Stimulated activated CD4-positive, alpha-beta T cell treated with anti-CD3 and anti-CD28 coated beads, Interleukin-1b, Interleukin-23, amount 100 ng/mL, for 24 hours (primary cell): ENCODE results near the gene ACSBG1.
"Not testable (repeated sequence)": the region's sequence is repeated elsewhere in the genome, so short reads cannot be mapped to it uniquely, and the experiment has no call there.

Source experiments
- DNase-seq, 4 experiments: peaks; one replicate each; pipeline ENCODE4 v3.0.0-alpha.2; 2020; ENCODE audit warnings: low read depth in 4 of 4, low spot score in 1 of 4

Gene ACSBG1

DNA sequence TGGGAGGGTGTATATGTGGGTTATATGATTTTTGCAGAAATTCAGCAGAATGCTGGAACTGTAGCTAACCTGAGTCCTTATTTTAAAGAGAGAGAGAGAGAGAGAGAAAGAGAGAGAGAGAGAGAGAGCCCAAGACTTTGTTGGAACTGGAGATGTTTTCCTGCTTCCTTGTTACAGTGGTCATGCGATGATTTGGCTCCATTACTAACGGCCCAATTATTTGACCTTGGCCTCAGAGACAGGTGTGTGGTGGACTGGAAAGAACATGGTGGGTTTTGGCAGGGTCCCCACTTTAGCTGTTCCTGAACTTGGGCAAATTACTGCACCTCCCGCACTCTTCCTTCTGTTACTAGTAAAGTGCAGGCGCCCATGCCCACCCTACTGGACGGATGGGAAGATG is 14.8 kb upstream of the ACSBG1 start:
- DNase-seq, result no peak

- DNase-seq, result no peak
Observed at GRCh38 chr15:78247911-78248310, 13.5 kb upstream of the ACSBG1 start.

DNA sequence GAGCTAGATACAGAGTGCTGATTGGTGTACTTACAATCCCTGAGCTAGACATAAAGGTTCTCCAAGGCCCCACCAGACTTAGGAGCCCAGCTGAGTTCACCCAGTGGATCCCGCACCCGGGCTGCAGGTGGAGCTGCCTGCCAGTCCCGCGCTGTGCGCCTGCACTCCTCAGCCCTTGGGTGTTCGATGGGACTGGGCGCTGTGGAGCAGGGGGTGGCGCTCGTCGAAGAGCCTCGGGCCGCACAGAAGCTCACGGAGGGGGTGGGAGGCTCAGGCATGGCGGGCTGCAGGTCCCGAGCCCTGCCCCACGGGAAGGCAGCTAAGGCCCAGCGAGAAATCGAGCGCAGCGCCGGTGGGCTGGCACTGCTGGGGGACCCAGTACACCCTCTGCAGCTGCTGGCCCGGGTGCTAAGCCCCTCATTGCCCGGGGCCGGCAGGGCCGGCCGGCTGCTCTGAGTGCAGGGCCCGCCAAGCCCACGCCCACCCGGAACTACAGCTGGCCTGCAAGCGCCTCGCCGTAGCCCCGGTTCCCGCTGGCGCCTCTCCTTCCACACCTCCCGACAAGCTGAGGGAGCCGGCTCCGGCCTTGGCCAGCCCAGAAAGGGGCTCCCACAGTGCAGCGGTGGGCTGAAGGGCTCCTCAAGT is 11.7 kb upstream of the ACSBG1 start:
- not testable (repeated sequence) for DNase-seq

DNA sequence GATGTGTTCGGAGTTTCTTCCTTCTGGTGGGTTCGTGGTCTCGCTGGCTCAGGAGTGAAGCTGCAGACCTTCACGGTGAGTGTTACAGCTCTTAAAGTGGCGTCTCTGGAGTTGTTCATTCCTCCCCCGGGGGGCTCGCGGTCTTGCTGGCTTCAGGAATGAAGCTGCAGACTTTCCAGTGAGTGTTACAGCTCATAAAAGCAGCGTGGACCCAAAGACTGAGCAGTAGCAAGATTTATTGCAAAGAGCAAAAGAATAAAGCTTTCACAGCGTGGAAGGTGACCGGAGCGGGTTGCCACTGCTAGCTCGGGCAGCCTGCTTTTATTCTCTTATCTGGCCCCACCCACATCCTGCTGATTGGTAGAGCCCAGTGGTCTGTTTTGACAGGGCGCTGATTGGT is 11.0 kb upstream of the ACSBG1 start:
- DNase-seq, result not testable (repeated sequence)

GRCh38 chr15:78244893-78245292 is 10.5 kb upstream of the ACSBG1 start:
- DNase-seq, result no peak

- DNase-seq, result no peak
Observed at GRCh38 chr15:78244101-78244500, 9.7 kb upstream of the ACSBG1 start.

DNA sequence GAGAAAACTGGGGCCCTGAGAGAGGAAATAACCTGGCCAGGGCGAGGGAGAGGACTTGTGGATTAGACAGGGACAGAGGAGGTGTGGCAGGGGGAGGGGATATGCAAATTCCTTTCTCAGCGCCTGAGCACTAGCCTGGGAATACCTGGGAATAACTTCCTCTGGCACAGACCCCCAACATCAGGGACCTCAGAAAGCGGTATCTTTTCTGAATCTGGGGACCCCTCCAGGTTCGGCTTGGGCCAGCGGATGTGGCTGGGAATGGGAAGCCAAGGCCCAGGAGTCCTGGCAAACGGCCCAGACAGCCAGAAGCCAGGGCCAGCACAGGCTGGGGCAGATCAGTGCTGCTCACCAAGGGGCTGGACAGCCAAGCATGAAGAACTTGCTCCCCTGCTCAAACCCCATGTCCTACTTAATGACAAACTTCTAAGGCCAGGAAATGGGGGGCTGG is 9.2 kb upstream of the ACSBG1 start:
- DNase-seq, result no peak

DNA sequence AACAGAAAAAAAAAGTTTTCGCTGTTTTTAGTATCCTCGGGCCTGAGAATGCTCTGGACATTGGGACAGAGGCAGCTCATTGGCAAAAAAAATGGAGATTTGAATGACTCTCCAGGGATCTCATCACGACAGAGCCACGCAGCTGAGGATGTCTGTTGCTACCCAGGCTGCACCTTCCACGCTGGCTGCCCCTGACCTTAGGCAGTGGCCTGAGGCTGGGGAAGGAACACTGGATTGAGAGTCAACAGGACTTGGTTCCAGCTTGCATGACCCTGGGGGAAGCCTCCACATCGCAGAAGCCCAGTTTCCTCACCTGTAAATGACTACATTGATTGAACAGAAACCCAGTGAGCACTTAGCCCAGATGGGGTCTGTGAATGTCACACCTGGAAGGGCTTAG is 8.7 kb upstream of the ACSBG1 start:
- no peak for DNase-seq

DNA sequence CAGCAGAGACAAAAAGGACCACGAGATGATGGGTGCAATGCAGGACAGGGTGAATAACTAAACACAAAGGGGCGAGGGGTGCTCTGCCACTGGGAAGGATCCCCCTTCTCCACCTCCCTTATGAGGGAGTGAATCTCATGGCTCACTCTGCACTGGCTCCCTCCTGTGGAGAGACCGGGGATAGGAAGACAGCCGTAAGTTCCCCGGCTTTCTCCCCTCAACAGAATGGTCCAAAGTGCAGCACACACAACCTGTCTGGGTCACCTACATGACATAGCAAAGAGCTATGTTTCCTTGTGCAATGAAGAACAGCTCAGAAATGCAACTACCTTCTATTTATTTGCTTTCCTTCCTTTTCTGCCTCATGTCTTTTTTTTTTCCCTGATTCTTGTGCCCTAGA is 7.8 kb upstream of the ACSBG1 start:
- DNase-seq, result no peak

GRCh38 chr15:78241017-78241416 is 6.7 kb upstream of the ACSBG1 start:
- DNase-seq, result peak; percentile 67 to 84 (median 75)

GRCh38 chr15:78239811-78240210 is 5.4 kb upstream of the ACSBG1 start:
- no peak for DNase-seq

DNA sequence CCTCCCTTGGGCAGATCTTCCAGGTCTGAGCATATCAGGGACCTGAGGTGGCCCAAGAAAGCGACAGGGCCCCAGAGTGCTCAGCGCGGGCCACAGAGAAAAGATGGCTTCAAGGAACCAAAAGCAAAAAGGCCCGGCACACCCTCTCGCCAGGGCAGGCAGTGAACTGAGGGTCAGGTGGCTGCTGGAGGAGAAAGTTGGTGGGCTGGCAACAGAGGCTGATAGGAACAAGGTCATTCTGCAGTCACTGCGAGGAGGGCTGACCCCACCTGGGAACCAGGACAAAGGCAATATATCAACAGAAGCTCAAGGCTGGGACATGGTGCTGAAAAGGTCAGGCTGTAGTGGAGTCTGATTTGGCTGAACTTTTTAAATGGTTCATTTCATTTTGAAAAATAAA is 2.8 kb upstream of the ACSBG1 start:
- no peak for DNase-seq

DNA sequence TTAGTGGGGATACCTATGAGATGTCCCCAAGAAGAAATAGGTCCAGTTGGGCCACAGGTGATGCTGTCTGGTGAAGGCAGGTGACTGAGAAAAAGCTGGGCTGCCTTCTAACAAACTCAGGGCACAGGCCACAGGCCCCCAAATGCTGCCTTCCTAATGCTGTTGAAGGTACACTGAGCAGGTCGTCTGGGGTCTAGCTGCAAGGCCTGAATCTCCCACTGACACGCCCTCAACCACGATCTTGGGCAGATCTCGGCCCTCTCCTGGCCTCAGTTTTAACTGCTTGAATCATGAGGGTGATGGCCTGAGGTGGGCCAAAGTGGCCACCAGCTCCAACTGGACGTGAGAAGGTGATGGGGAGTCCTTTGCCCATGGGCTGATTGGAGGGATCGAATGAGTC is 2.1 kb upstream of the ACSBG1 start:
- DNase-seq, result no peak

DNA sequence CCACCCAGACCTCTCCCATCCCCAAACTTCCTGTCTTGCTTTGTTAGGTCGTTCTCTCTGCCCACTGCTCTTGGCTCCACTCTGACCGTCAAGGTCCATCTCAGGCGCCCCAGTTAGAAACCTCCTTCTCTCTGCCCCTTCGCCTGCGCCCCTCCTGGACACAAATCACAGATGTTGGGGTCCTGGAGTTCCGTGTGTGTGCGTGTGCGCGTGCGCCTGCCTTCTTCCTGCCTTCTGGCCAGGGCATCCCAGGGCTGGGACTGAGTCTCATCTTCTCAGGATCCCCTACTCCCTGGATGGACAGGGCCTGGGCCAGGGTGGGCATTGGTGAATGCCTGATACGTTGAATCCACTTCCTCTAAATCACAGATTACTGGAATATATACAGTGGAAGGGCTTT is 869 bp downstream of the ACSBG1 start:
- DNase-seq, result no peak

GRCh38 chr15:78232951-78233350 is 1.4 kb downstream of the ACSBG1 start:
- DNase-seq, result no peak

DNA sequence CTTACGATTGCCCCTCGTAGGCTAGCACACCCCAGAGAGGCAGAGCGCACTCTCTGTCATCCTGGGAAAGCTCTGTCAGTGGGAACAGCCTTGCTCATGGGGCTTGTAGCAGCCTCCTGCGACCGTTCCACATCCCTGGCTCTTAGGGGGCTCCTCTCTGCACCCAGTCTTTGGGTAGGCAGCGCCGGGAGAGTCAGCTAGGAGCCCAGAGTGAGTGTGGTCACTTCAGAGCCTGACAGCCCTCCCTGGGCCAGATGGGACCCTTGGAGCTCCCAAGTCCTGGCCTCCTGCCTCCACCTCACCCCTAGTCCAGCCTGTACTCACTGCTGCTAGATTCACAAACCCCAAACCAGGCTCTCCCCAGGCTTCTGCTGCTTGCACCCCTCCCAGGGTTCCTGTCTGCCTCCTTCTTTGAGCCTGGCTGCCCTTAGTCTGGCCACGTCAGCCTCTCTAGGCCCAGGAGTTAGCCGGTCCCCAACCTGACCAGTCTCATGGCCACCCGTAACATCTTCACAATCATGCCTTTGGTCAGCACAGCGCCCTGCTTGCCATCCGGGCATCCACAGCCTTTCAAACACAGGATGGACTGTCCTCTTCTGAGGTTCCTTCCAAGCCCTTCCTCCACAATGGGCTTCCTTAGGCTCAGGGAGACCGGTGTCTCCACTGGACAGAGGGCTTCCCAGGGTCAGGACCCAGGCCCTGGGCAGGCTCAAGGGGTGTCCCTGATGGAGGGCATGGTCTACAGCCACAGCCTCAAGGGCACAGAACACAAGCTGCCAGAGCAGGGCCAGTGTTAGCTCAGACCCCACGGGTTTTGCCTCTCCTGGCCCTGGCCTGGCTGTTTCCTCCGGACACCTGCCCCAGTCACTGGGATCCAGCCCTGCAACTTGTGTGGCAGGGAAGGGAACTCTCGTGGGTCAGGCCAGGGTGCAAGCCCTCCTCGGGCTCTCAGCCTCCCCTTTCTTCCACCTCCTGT is 4.6 kb downstream of the ACSBG1 start:
- DNase-seq, result no peak

DNA sequence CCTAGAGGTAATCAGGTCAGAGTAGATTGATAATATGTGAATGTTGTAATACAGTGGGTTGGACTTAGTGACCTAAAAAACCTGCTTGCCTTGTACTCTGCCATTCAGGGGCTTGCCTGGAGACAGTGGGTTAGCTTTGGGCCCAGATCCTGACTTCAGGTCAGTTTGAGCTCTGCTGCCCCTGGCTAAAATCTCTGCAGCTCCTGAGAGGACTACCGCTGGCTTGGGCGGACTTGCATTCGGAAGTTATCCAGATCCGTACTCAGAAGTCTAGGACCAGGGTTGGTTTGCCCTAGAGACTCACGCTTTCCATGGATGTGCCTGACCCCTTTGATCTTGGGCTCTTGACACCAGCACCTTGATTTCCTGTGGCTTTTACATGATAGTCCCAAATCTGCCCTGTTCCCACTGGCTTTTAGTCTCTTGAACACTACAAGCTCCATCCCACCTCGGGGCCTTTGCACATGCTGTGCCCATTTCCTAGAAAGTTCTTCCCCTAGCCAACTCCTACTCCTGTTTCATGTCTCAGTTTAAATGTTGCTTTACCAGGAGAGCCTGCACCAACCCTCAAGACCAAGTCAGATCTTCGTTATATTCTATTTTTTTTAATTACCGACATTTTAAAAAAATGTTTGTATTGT is 5.9 kb downstream of the ACSBG1 start:
- DNase-seq, result no peak

DNA sequence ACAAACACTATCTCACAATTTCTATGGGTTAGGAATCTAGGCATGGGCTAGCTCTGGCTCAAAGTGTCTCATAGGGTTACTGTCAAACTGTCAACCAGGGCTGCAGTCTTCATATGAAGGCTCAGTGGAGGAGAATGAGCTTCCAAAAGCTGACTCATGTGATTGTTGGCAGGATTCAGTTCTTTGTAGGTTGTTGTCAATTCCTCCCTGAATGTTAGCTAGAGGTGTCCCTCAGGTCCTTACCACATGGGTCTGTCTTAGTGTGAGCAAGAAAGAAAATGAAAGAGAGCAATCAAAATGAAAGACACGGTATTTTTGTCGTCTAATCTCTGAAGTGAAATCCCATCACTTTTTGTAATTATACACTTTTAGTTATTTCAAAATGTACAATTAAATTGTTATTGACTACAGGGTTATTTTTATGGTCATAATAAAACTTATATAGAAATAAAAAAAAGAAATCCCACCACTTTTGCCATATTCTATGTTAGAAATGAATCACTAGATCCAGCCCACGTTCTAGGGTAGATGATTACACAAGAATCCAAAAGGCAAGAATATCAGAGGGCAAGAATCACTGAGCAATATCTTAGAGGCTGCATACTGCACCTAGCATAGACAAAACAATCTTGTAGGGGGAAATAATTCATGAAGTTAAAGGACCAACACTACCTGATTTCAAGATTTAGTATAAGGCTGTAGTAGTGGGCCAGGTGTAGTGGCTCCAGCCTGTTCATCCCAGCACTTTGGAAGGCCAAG is 8.4 kb downstream of the ACSBG1 start:
- DNase-seq, result no peak

DNA sequence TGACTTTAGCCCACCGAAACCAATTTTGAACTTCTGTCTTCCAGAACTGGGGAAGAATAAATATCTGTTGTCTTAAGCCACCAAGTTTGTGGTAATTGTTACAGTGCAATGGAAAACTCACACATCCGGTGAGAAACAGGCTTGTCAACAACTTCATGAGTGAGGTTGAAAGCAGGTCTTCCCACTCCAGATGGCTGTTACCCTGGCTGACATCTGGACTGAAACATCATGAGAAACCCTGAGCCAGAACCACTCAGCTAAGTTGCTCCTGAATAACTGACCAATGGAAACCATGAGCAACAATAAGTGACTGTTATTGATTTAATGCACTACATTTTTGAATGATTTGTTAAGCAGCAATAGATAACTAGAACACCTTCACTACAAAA is 10.3 kb downstream of the ACSBG1 start:
- DNase-seq, result no peak

DNA sequence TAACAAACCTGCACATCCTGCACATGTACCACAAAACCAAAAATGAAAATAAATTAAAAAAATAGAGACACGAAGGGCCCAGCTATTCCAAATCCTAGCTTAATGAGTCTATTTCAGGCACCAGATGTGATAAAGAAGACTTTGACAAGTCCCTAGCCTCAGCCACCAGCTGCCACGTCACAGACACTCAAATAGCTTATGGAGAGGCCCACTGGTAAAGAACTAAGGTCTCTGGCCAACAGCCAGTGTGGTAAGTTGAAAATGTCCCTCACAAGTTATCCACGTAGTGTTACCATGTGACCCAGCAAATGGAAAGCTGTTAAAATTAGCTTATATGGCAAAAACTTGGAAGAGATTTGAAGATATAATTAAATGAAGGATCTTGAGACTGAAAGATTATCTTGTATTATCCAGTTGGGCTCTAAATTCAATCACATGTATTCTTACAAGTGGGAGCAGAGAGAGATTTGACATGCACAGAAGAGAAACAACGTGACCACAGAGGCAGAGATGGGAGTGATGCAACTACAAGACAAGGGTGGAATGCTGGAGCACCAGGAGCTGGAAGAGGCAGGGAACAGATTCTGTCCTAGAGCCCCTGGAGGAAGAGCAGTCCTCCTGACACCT is 10.9 kb downstream of the ACSBG1 start:
- DNase-seq, result no peak
